GM12892 (cell line): ENCODE data around the gene GABRQ. TPM values are rescaled to one million over a fixed set of nuclear protein-coding genes. Genes with fewer than 3 reads are reported as not detected.

Source experiments
- DNase-seq: peaks from one replicate; pipeline ENCODE4 v3.0.0; 2011; ENCODE audit not compliant: insufficient read length
- FAIRE-seq: peaks from 2 replicates; lab custom pipeline; 2011; peaks lifted over from hg19 to GRCh38; lab: Jason Lieb, UNC
- POLR2A ChIP-seq: IDR thresholded peaks from 2 replicates; pipeline ENCODE4 v1.6.1; 2011; ENCODE audit warnings: low read depth, low read length, control low read depth
- POLR2AphosphoS5 ChIP-seq: IDR thresholded peaks from 2 replicates; pipeline ENCODE4 v1.6.1; 2011; ENCODE audit warnings: low read depth, low read length, control low read depth
- TAF1 ChIP-seq: IDR thresholded peaks from 2 replicates; pipeline ENCODE4 v1.6.1; 2011; ENCODE audit warnings: low read depth, mild to moderate bottlenecking, control low read depth, low read length, borderline replicate concordance
- polyA plus RNA-seq: library from polyadenylated mRNA; unstranded; fragments of >200 nt; gene quantifications from one replicate; pipeline ENCODE4 v1.2.1, GENCODE V29; 2012; ENCODE audit warnings: missing spikeins, inconsistent platforms; ENCODE audit not compliant: missing spikeins

Gene GABRQ
- not detected for polyA plus RNA-seq

GRCh38 chrX:152637649-152638442, at the start of gene GABRQ:
TSS of gene GABRQ (plus strand) at chrX:152637895. CDS start at chrX:152638203, 308 bp downstream.
- FAIRE-seq = no peak
- DNase-seq = no peak
- TF ChIP-seq POLR2AphosphoS5 (no peak), POLR2A (no peak), TAF1 (no peak)

GRCh38 chrX:152588206-152588605, 49.5 kb upstream of the GABRQ start:
- DNase-seq (no peak), FAIRE-seq (no peak)
- TF ChIP-seq TAF1 (no peak), POLR2AphosphoS5 (no peak), POLR2A (no peak)

DNA sequence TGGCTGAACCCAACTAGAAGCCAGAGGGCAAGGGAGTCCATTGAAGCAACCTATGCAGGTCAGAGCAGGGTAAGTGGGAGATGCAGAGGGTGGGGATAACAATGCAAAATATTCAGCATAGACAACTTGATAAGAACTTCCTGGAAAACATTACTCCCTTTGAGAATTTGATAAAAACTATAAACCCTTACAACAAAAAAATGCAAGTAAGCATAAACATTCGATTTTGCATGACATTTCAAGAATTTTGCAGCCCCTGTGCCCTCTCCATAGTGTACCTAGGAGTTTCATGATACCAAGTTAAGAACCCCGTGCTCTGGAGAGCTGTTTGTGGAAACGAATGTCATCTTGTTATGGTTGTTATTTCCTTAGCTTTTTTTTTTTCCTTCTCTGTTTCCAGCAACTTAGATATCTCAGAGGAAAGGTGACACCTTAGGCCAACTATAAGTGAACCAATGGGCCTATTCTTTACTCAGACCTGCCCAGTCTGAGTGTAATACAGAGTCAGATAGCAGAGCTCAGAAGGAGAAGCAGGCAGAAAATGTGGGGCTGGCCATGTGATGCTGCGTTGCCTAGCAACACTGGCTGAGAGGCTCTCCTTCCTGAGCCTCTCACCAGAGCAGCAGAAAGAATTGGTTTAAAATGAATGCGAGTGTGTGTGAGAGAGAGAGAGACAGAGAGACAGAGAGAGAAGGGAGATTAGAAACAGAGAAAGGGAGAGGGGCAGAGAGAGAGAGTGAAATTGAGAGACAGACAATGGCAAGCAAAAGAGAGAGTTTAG, 36.7 kb upstream of the GABRQ start:
- TF ChIP-seq POLR2AphosphoS5 (no peak), POLR2A (no peak), TAF1 (no peak)
- DNase-seq = no peak
- no peak for FAIRE-seq

DNA sequence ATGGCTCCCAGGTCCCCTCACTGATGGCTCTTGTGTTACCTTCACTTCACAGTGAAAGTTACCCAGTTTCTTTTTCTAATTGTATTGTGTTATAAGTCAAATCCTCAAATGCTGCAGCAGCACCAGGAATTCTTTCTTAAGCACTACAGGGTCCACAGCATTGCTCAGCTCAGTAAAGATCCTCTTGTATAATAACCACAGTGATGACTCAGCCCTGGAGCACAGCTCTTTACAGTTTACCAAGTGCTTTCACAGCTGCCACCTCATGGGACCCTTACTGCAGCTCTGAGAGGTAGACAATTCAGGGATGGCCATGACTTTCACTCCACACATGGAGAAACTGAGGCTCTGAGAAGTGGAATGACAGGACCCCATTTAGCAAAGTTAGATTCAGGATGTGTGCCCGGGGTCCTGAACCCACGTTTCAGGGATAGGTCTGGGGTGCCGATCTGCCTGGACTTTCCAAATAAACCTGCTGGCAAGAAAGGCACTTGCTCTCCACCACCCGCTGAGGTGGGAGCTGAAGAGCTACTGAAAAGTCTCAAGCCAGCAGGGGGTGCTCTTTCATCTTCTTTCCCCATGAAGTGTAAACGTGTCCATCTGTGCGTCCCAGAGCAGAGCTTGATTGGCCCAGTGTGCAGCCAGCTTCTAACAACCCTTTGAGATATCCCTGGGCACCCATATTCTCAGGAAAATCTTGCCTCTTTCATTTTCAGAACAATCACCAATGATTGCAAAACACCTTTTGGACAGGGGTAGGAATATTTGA, 35.7 kb upstream of the GABRQ start:
- DNase-seq = no peak
- FAIRE-seq = no peak
- TF ChIP-seq TAF1 = no peak
- TF ChIP-seq POLR2AphosphoS5 = no peak
- no peak for TF ChIP-seq POLR2A

- DNase-seq = no peak
- TF ChIP-seq POLR2A (no peak), TAF1 (no peak), POLR2AphosphoS5 (no peak)
- FAIRE-seq = no peak
These were observed 22.9 kb upstream of the GABRQ start for GRCh38 chrX:152614791-152615190.

GRCh38 chrX:152619897-152620296, 17.8 kb upstream of the GABRQ start:
- no peak for FAIRE-seq
- no peak for DNase-seq
- no peak for TF ChIP-seq POLR2AphosphoS5
- no peak for TF ChIP-seq POLR2A
- no peak for TF ChIP-seq TAF1

GRCh38 chrX:152632445-152633097, 5.1 kb upstream of the GABRQ start:
- DNase-seq = no peak
- no peak for TF ChIP-seq TAF1
- no peak for TF ChIP-seq POLR2AphosphoS5
- FAIRE-seq = peak; percentile 86

- FAIRE-seq (peak; percentile 33), DNase-seq (no peak)
- TF ChIP-seq TAF1 (no peak), POLR2AphosphoS5 (no peak), POLR2A (no peak)
These were observed 1.8 kb upstream of the GABRQ start for GRCh38 chrX:152635941-152636340.

DNA sequence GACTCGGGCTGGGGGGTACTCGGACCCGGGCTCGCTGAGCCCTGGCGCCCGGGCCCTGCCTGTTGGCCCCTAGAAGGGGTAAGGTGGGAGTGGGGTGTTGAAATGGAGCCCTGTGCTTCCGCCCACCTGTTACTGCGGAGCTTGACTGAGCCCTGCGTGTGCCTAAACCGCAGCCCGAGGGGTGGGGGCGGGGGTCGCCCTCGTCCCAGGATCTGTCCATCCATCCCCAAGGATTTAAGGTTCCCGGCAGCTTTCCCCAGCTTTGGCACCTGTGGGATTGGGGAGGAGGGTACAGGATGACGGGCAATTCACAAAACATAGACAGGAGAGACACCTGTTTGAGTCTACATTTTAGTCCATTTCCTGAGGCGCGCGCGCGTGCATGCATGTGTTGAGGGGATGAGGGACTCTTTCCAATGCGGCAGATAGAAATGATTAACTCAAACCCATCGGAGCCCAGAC, 779 bp downstream of the GABRQ start:
- TF ChIP-seq POLR2A = no peak
- TF ChIP-seq TAF1 = no peak
- no peak for FAIRE-seq
- no peak for DNase-seq

DNA sequence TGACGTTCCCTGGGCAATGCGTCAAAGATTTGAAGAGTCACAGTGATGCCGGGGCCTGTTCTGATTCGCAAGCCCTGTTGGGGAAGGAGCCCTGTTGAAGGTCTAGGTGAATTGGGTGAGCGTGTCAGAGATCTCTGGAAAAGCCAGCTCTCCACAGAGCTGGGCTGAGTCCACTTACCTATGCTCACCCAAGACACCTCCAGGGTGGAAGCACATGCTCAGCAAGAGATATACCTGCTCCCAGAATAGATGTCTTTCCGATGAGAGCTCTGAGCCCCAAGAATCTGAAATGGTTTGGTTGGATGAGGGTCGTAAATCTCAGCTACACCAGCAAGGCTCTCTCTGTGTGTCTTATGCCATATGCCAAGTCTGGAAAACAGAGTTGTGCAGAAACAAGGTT, 1.7 kb downstream of the GABRQ start:
- DNase-seq (no peak), FAIRE-seq (no peak)
- TF ChIP-seq POLR2AphosphoS5 (no peak), TAF1 (no peak), POLR2A (no peak)
